Measurements from ENCODE around the gene MAGEF1.

MAGEF1 gene

DNA sequence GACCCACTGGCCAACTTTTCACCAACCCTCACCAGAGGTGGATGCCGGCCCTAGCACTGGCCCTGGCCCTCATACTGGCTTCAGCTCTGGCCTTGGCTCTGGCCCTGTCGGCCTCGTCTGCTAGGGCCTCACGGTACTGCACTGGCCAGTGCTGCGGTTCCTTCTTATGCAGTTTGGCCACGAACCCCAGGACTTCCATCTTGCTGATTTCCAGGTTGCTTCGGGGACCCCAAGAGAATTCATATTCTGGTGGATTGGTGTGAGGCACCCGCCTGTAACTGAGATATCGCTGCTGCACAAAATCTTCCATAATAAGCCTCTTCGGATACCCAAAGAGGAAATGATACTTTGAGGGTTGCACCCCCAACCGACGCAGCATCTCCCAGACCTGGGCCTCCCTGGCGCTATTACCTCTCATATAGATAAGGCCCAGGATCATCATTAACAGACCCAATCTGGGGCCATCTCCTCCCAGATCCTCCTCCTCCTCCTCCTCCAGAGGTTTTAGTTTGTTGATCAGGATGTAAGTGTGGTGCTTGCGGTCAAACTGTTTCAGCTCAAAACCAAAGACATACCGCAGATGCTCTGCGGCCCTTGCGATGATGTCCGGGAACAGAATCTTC is 883 bp downstream of the MAGEF1 start:
- Histone ChIP-seq H3K27me3 (ENCODE audit: low read depth, low read length) (no peaks in the 10 kb centered on the region), H4K20me1 (ENCODE audit: insufficient read depth, low read length) (peaks cover 7% of the 10 kb centered on the region), H3K79me2 (ENCODE audit: low read length) (peaks cover 24% of the 10 kb centered on the region), H3K9me3 (ENCODE audit: insufficient read depth, low read length) (no peaks in the 10 kb centered on the region; the same call in 1 of the 2 replicates), H2AFZ (ENCODE audit: low read depth, low read length) (no peak overlapping the region), H3K4me3 (ENCODE audit: low read length) (peak overlapping the region; percentile 88), H3K4me2 (ENCODE audit: low read length) (peak overlapping the region; percentile 93), H3K36me3 (replicated peaks; ENCODE audit: low read depth, low read length) (peaks cover 37% of the 10 kb centered on the region), H3K4me1 (ENCODE audit: low read length) (peaks cover 28% of the 10 kb centered on the region), H3K9ac (ENCODE audit: low read length) (peak overlapping the region; percentile 86), H3K27ac (ENCODE audit: low read length) (peak overlapping the region; percentile 79)
- no peak for TF ChIP-seq EZH2phosphoT487 (IDR thresholded peaks at IDR 0.05; ENCODE audit: low read depth)
- TF ChIP-seq, protein P1, sequence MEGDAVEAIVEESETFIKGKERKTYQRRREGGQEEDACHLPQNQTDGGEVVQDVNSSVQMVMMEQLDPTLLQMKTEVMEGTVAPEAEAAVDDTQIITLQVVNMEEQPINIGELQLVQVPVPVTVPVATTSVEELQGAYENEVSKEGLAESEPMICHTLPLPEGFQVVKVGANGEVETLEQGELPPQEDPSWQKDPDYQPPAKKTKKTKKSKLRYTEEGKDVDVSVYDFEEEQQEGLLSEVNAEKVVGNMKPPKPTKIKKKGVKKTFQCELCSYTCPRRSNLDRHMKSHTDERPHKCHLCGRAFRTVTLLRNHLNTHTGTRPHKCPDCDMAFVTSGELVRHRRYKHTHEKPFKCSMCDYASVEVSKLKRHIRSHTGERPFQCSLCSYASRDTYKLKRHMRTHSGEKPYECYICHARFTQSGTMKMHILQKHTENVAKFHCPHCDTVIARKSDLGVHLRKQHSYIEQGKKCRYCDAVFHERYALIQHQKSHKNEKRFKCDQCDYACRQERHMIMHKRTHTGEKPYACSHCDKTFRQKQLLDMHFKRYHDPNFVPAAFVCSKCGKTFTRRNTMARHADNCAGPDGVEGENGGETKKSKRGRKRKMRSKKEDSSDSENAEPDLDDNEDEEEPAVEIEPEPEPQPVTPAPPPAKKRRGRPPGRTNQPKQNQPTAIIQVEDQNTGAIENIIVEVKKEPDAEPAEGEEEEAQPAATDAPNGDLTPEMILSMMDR (IDR thresholded peaks at IDR 0.05; ENCODE audit: low read depth, low read length), result no peak

DNA sequence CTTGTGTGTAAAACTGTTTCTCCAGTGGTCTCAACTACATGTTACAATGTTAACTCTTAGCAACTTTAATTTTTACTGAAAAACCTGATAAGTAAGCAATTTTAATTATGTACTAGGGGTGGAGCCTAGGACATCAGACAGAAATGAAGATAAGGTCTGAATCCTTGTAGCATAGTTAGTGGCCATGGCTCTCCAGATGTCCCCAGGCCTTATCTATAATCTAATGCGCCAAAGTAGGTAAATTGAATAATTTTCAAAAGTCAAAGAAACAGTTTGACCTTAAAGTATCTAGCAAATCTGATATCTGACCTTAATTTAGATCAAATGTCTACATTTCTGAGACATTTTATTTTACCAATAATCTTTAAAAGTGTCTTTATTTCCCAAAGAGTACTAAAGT is 8.2 kb downstream of the MAGEF1 start:
- H3K36me3 ChIP-seq (replicated peaks; ENCODE audit: low read depth, low read length), result peaks cover 18% of the 10 kb centered on the region
- H3K4me1 ChIP-seq (ENCODE audit: low read length), result peaks cover 8% of the 10 kb centered on the region
- no peaks in the 10 kb centered on the region for H3K27me3 ChIP-seq (ENCODE audit: low read depth, low read length)
- no peaks in the 10 kb centered on the region for H4K20me1 ChIP-seq (ENCODE audit: insufficient read depth, low read length)
- H2AFZ ChIP-seq (ENCODE audit: low read depth, low read length), result no peak overlapping the region
- no peak overlapping the region for H3K4me2 ChIP-seq (ENCODE audit: low read length)
- no peak for TF ChIP-seq EZH2phosphoT487 (IDR thresholded peaks at IDR 0.05; ENCODE audit: low read depth)
- TF ChIP-seq, protein P1 (IDR thresholded peaks at IDR 0.05; ENCODE audit: low read depth, low read length), result no peak
- H3K9ac ChIP-seq (ENCODE audit: low read length), result no peak overlapping the region
- no peaks in the 10 kb centered on the region for H3K79me2 ChIP-seq (ENCODE audit: low read length)
- H3K27ac ChIP-seq (ENCODE audit: low read length), result no peak overlapping the region
- no peak overlapping the region for H3K4me3 ChIP-seq (ENCODE audit: low read length)
- no peaks in the 10 kb centered on the region for H3K9me3 ChIP-seq (ENCODE audit: insufficient read depth, low read length)

- H3K4me1 ChIP-seq (ENCODE audit: low read length), result no peaks in the 10 kb centered on the region
- H3K27ac ChIP-seq (ENCODE audit: low read length), result no peak overlapping the region
- no peaks in the 10 kb centered on the region for H3K79me2 ChIP-seq (ENCODE audit: low read length)
- no peak overlapping the region for H2AFZ ChIP-seq (ENCODE audit: low read depth, low read length)
- H3K36me3 ChIP-seq (replicated peaks; ENCODE audit: low read depth, low read length), result no peaks in the 10 kb centered on the region
- no peak overlapping the region for H3K4me3 ChIP-seq (ENCODE audit: low read length)
- H3K9me3 ChIP-seq (ENCODE audit: insufficient read depth, low read length), result no peaks in the 10 kb centered on the region
- H4K20me1 ChIP-seq (ENCODE audit: insufficient read depth, low read length), result no peaks in the 10 kb centered on the region
- H3K27me3 ChIP-seq (ENCODE audit: low read depth, low read length), result no peaks in the 10 kb centered on the region
- H3K4me2 ChIP-seq (ENCODE audit: low read length), result no peak overlapping the region
- H3K9ac ChIP-seq (ENCODE audit: low read length), result no peak overlapping the region
- TF ChIP-seq, protein P1 (IDR thresholded peaks at IDR 0.05; ENCODE audit: low read depth, low read length), result no peak
- TF ChIP-seq EZH2phosphoT487 (IDR thresholded peaks at IDR 0.05; ENCODE audit: low read depth), result no peak
Measured at GRCh38 chr3:184700759-184701158, 11.1 kb downstream of the MAGEF1 start.

- TF ChIP-seq EZH2phosphoT487 (IDR thresholded peaks at IDR 0.05; ENCODE audit: low read depth), result no peak
- TF ChIP-seq, protein P1 (IDR thresholded peaks at IDR 0.05; ENCODE audit: low read depth, low read length), result no peak
Measured at GRCh38 chr3:184697845-184698244, 14.0 kb downstream of the MAGEF1 start.

More at GRCh38 chr3:184697845-184698244, 14.0 kb downstream of the MAGEF1 start:
- Histone ChIP-seq H3K9me3 (ENCODE audit: insufficient read depth, low read length) (no peaks in the 10 kb centered on the region), H3K4me2 (ENCODE audit: low read length) (no peak overlapping the region), H3K4me1 (ENCODE audit: low read length) (no peaks in the 10 kb centered on the region), H3K79me2 (ENCODE audit: low read length) (no peaks in the 10 kb centered on the region), H2AFZ (ENCODE audit: low read depth, low read length) (no peak overlapping the region), H3K36me3 (replicated peaks; ENCODE audit: low read depth, low read length) (no peaks in the 10 kb centered on the region), H3K4me3 (ENCODE audit: low read length) (no peak overlapping the region), H3K27ac (ENCODE audit: low read length) (no peak overlapping the region), H3K9ac (ENCODE audit: low read length) (no peak overlapping the region), H4K20me1 (ENCODE audit: insufficient read depth, low read length) (no peaks in the 10 kb centered on the region), H3K27me3 (ENCODE audit: low read depth, low read length) (no peaks in the 10 kb centered on the region; the same call in 1 of the 2 replicates)

Measured in OCI-LY3 (cell line).